Suppressor macrophage treated with lipopolysaccharide for 4 hours (primary cell): ENCODE results near the gene PSME3.
"Not testable (repeated sequence)": the region's sequence is repeated elsewhere in the genome, so short reads cannot be mapped to it uniquely, and the experiment has no call there.

Experiments
- DNase-seq: peaks from one replicate; pipeline ENCODE4 v3.0.0-alpha.2; 2020

PSME3 gene

DNA sequence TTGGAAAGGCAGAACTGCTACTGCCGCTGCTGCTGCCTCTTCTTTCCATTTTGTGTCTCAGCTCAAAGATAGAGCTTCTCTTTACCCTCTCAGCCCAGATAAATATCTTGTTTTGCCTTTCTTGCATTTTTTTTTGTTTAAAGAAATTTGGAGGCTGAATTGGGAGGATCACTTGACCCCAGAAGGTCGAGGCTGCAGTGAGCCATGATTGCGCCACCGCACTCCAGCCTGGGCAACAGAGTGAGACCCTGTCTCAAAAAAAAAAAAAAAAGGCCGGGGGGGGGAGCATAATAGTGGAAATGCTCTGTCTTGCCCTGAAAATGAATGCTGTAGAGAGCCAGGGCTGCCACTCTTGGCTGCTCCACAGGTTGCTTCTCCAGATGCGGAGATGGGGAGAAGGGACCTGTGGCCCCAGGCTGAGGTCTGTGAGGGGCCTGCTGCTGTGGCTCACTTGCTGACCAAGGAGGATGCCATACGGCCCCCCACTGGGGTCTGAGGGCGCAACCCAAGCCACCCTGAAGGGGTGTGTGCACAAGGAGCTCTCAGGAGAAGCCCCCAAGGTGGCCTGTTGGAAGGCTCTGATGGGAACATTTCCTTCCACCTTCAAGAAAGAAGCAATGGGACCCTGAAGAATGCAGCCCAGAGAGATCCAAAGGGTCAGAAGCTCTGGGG, 45.9 kb downstream of the PSME3 start:
- no peak for DNase-seq

DNA sequence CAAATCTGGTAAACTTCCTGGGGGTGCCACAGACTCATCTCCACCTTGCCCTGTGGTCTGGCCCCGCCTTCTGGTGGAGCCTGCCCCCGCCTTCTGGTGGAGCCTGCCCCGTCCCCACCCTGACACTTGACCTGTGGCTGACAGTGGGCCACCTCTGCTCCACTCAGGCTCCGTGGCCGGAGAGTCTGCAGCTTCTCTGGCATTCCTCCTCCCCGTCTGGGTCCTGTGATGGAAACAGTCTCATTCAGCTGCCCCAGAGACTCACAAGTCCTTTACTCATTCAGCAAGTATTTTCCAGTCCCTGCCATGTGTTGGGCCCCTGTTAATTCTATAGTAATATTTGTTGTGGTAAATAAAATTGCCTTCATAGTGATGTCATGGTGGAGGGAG, 46.4 kb downstream of the PSME3 start:
- no peak for DNase-seq

GRCh38 chr17:42880776-42881310, 47.6 kb downstream of the PSME3 start:
- DNase-seq, result no peak

DNA sequence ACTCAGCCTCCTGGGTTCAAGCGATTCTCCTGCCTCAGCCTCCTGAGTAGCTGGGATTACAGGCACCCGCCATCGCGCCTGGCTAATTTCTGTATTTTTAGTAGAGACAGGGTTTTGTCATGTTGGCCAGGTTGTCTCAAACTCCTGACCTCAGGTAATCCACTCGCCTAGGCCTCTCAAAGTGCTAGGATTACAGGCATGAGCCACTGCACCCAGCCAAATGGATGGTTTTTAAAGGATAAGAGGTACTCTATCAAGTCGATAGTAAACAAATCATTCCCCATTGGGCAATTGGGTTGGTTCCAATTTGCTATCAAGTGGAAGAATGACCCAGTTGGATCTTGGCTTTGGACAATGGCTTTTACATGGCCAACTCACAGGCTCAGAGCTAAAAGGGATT, 48.5 kb downstream of the PSME3 start:
- DNase-seq, result not testable (repeated sequence)

DNA sequence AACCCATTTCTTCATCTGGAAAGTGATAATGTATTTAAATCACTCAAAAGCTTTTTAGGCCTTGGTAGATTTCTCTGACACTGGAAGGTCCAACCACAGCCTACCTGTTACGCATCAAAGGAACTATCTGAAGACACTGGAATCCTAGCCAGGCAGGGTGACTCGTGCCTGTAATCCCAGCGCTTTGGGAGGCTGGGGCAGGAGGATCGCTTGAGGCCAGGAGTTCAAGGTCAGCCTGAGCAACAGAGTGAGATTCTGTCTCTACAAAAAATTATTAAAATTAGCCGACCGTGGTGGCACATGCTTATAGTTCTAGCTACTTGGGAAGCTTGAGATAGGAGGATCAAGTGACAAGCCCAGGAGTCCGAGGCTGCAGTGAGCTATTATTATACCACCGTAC, 49.0 kb downstream of the PSME3 start:
- no peak for DNase-seq

DNA sequence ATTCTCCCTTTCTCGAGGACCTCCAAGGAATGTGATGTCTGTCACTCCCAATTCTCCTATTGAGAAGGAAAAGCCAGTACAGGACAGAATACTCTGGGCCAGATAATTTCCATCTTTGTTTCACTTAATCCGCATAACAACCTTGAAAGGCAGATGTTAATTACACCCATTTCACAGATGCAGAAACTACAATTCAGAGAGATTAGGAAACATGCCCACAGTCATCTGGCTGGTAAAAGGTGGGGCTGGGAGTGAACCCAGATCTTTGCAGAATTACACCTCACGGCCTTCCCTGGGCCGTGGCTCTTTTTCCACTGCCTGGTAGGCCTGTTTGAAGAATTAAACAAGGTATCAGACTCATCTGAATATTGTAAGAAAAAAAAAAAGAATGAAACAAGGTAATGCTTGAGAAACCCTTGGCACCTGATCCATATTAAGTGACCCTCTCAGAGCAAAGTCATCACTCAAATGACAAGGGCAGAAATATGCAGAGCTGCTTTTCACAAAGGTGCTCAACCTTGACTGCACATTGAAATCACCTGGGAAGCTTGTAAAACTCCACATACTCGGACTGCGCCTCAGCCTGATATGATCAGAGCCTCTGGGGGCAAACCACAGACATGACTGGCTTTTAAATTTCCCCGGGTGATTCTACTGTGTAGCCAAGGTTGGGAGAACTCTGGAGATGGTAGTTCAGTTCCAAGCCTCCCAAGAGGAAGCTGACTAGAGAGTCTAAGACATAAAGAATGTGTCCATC, 50.8 kb downstream of the PSME3 start:
- DNase-seq, result no peak

- DNase-seq, result not testable (repeated sequence)
These were observed 52.6 kb downstream of the PSME3 start for GRCh38 chr17:42885806-42886205.

DNA sequence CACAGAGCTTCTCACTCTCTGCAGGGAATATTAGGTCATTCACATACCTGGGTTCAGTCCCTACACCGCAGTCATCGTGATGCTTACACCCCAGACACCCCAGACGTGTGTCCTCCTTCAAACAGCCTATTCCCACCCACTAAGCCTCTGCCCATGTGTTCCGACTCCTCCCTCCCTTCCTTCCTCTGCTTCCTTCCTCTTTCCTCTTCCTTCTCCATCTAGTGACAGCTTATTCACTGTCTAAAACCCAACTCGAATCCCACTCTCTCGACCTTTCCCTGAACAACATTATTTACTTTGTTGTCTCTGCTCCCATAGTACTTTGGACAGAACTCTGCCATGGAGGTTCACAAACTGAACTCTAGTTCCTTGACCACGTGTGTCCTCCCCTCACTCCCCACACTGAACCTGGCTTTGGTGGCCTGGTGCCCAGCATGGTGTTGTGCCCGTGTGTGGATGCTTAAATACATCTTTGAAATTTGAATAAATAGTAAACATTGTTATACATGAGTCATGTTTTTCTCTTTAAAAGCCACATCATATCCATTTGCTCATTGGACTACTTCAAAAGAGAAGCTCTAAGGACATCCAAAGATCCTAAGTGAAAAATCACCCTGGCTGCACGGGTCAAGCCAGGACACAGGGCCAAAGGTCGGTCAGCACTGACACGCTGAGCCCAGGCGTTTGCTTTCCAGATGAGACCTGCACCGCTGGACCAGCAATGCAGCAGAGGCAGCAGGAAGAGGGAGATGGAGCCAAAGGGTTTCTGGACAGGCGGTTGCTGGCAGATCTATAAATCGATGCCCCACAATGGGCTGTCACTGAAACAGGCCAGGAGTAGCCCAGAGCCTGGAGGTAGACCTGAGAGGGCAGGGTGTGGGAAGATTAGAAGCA, 53.3 kb downstream of the PSME3 start:
- peak; percentile 48 for DNase-seq

DNA sequence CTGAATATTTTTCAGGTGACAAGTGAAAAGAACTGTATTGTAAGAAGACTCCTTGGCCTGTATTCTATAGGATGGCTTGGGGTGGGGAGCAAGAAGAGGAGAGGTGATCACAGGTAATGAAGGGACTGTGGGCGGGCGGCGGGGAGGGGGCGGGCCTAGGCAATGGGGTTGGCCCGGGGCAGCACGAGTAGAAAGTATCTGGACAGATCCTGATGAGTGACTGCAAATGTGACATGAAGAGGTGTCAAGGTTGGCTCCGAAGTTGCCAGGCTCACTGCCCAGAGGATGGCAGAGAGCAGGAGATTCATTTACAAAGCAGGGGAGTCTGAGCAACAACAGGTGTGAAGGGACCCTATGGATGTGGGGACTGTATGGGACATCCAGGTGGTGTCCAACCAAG, 56.6 kb downstream of the PSME3 start:
- no peak for DNase-seq

- DNase-seq, result no peak
These were observed 58.4 kb downstream of the PSME3 start for GRCh38 chr17:42891539-42892152.

DNA sequence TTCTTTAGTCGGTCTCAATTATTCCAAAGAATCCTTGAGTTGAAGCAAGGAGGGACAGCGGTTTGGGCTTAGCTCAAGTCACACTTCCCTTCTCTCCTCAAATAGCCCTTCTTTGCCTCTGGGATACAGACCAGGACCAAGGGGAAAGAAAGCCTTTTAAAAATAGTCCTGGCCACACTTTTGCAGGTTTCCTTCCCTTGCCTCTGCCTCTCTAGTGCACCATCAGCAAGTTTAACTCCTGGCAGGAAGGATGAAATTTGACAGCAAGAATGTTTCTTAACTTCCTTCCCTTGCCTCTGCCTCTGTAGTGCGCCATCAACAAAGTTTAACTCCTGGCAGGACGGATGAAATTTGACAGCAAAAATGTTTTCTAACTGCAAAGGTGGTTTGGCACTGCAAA, 60.2 kb downstream of the PSME3 start:
- peak; percentile 17 for DNase-seq
